GM21717 (cell line): ENCODE measurements around the gene IVNS1ABP.
"Not testable (repeated sequence)": the region's sequence is repeated elsewhere in the genome, so short reads cannot be mapped to it uniquely, and the experiment has no call there.

ENCODE experiments used
- ATAC-seq: cut with Tn5 transposase; IDR thresholded peaks from one replicate; pipeline ENCODE4 v1.9.1; 2021; ENCODE audit warnings: mild to moderate bottlenecking, moderate library complexity; ENCODE audit not compliant: unreplicated experiment

Gene IVNS1ABP

GRCh38 chr1:185258676-185259075 is 58.4 kb downstream of the IVNS1ABP start:
- ATAC-seq = no peak

GRCh38 chr1:185257950-185258208 is 59.2 kb downstream of the IVNS1ABP start:
- no peak for ATAC-seq

GRCh38 chr1:185257116-185257949 is 59.7 kb downstream of the IVNS1ABP start:
- not testable (repeated sequence) for ATAC-seq

GRCh38 chr1:185255595-185255994 is 61.4 kb downstream of the IVNS1ABP start:
- not testable (repeated sequence) for ATAC-seq

DNA sequence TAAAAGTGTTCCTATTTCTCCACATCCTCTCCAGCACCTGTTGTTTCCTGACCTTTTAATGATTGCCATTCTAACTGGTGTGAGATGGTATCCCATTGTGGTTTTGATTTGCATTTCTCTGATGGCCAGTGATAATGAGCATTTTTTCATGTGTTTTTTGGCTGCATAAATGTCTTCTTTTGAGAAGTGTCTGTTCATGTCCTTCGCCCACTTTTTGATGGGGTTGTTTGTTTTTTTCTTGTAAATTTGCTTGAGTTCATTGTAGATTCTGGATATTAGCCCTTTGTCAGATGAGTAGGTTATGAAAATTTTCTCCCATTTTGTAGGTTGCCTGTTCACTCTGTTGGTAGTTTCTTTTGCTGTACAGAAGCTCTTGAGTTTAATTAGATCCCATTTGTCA is 64.6 kb downstream of the IVNS1ABP start:
- ATAC-seq = not testable (repeated sequence)

GRCh38 chr1:185251928-185252327 is 65.1 kb downstream of the IVNS1ABP start:
- ATAC-seq = not testable (repeated sequence)

- no peak for ATAC-seq
Measured at GRCh38 chr1:185250063-185250462, 67.0 kb downstream of the IVNS1ABP start.

DNA sequence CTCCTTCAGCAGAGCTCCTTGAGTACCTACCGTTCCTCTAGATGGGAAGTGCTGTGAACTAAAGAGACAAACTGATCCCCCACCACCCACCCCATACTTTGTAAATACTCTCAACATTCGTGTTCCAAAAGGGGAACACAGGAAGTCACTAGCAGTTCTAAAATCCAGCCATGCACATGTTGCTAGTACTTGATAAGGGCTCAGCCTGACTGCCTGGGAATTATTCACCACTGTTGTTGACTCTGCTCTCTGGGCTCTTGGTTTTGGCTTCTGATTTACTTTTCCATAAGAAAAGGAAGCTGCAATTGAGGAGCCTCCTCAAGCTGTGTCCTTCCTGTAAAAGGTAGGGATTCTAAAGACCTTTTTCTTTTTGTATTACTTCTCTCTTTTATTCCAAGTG is 67.5 kb downstream of the IVNS1ABP start:
- no peak for ATAC-seq
